ENCODE measurements around the gene FAM114A1.
"Not testable (repeated sequence)": the region's sequence is repeated elsewhere in the genome, so short reads cannot be mapped to it uniquely, and the experiment has no call there.

FAM114A1 gene

DNA sequence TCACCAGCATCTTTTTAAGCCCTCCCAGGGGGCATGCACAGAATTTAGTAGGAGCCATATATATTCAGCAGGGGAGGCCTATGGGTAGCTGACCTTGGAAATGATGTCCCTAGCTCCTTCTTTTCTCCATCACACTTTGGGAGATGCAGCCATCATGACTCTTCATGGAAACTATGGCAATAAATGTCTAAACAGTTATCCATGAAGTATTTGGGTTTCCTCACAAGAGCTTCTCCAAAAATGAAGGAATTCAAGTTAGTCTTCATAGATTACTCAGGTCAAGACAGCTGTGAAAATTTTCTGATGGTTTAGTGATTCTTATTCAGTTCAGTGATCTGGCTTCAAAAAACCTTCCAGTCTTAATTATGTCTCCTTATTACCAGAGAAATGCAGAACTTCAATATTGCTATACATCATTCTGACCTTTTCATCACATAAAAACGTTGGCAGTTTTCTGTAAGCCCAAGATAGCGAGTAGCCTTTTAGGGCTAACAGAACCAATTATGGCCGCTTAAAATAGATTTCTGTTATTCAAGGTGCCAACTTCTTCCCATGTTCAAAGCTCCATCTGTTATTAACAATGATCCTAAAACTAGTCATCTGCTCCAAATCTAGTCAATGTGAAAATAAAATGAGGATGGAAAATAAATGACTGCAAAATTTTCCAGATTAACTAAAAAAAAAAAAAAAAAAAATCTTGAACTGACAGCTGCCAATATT is 112.1 kb downstream of the FAM114A1 start:
- DNase-seq = no peak

DNA sequence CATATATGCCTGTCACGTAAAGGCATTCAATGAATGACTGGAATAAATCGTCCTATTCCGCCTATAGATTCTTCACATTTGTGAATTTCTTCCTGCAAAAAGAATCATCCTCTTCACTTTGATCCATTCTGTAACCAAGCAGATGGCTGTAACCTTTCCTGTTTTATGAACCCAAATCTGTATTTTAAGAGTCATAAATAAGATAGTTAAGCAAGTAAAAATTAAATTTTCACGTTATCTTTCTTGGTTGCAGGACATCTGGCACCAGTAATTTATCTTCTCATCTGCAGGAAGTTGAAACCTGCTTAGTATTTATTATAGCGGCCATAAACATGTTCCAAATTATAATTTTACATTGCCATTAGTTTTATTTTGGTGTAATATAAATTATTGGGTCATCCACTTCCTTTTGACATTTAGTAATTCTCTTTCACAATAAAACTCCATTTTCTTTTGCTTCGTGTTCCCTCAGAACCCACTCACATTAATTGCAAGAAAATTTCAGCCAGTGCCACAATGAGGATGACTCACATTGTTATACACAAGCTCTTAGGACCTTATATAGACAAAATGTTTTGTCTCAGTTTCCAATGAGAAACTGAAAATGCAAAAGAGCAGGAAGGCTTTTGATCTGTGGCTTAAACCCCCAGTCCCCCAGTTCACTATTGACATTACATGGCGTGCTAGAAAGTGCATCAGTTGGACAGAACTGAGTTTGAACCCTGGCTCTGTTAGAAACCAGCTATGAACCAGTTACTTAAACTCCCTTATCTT is 113.5 kb downstream of the FAM114A1 start:
- no peak for DNase-seq

- no peak for DNase-seq
Measured at GRCh38 chr4:38982361-38983095, 114.9 kb downstream of the FAM114A1 start.

DNA sequence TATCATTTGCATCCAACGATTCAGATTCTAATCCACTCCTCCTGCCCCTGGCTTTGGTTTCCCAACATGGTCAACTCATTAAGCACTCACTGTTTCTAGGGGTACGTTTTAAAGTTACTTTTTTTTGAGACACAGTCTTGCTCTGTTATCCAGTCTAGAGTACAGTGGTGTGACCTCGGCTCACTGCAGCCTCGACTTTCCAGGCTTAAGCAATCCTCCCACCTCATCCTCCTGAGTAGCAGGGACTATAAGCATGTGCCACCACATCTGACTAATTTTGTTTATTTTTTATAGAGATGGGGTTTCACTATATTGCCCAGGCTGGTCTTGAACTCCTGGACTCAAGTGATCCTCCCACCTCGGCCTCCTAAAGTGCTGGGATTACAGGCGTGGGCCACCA is 115.7 kb downstream of the FAM114A1 start:
- DNase-seq = no peak

GRCh38 chr4:38983787-38984598 is 116.4 kb downstream of the FAM114A1 start:
- DNase-seq = no peak

DNA sequence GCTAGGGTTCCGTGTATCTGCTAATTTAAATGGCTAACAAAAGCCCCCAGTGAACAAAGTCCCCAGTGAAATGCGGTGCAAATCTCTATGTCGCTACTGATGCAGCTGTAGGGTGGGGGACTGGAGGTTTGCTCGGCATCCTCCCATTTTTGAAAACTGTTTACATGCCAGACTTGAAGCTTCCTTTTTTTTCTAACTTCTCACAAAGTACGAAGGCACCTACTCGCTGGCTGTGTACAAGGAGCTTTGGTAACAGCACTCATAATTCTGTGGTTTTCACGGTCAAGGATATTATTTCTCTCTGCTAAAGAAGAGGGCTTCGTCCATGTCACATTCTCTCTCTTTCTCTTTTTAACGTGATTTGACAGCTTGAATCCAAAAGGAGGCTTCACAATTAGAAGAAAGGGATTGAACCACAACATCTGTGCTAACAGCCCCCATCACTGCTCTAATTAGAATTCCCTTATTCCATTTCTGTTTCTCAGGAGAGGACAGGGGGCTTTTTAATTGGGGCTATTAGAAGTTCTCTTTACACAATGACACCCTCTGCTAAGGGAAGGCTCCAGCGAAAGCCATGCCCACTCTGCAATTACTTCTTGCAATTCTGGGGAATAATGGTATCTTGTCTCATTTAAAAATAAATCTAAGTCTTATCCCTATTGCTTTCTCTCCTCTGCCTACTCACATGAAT is 117.9 kb downstream of the FAM114A1 start:
- no peak for DNase-seq

GRCh38 chr4:38987491-38987890 is 119.9 kb downstream of the FAM114A1 start:
- no peak for DNase-seq

- not testable (repeated sequence) for DNase-seq
Measured at GRCh38 chr4:38988353-38988752, 120.7 kb downstream of the FAM114A1 start.

GRCh38 chr4:38989487-38989886 is 121.9 kb downstream of the FAM114A1 start:
- no peak for DNase-seq

GRCh38 chr4:38990241-38990640 is 122.6 kb downstream of the FAM114A1 start:
- DNase-seq = no peak

- no peak for DNase-seq
Measured at GRCh38 chr4:38993683-38994082, 126.1 kb downstream of the FAM114A1 start.

GRCh38 chr4:38994135-38994534 is 126.5 kb downstream of the FAM114A1 start:
- no peak for DNase-seq
